ENCODE measurements around the gene PLXNA2. TPM values are rescaled to one million over a fixed set of nuclear protein-coding genes. Genes with fewer than 3 reads are reported as not detected.

The PLXNA2 gene
- total RNA-seq, 1 experiment from 2014 or later = 10.2 TPM

DNA sequence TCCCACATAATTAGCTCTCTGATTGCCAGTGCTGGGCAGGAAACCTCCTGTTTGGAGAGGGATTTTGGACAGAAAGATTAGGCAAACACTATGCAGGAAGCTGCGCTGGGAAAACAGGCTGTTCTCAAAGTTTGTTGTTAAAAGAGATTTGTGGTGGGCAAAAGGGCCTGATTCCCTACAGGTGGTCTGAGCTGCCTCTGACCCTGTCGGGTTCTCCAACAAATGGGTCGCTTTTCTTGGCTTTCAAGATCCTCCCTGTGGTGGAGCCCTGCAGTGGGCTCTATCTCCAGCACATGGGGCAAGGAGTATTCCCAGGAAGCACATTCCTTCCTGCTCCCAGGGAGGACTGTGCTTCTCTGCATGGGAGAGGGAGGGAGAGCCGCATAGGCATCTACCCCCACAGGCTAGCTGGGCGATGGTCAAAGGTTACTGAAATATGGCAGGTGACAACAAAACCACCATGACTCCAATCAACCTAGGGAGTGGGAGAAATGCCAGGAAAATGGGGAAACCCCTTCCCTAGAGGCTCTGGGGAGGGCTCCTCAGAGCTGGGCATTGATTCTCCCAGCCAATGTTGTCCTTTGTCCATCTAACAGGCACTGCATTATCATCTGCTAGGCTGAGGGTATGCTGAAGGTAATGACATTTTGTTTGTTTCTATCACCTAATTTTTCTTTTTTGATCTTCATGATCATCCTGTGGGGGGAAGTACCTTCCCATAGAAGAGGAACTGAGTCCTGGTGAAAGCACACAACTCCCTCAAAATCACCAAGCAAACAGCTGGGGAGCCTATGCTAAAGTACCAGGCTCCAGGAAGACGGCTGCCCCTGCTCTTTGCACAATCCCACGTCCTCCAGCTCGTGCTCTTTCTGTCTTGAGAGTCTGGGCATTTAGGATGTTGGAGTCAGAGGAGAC lies 85.3 kb downstream of the PLXNA2 start:
- CTCF ChIA-PET = no interaction called here
- H3K4me1 ChIP-seq (replicated peaks; ENCODE audit: insufficient read depth) = peaks cover 24% of the 10 kb centered on the region
- TF ChIP-seq, protein P1, sequence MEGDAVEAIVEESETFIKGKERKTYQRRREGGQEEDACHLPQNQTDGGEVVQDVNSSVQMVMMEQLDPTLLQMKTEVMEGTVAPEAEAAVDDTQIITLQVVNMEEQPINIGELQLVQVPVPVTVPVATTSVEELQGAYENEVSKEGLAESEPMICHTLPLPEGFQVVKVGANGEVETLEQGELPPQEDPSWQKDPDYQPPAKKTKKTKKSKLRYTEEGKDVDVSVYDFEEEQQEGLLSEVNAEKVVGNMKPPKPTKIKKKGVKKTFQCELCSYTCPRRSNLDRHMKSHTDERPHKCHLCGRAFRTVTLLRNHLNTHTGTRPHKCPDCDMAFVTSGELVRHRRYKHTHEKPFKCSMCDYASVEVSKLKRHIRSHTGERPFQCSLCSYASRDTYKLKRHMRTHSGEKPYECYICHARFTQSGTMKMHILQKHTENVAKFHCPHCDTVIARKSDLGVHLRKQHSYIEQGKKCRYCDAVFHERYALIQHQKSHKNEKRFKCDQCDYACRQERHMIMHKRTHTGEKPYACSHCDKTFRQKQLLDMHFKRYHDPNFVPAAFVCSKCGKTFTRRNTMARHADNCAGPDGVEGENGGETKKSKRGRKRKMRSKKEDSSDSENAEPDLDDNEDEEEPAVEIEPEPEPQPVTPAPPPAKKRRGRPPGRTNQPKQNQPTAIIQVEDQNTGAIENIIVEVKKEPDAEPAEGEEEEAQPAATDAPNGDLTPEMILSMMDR (conservative IDR thresholded peaks at IDR 0.05) = no peak
- no peak for TF ChIP-seq EZH2 (IDR thresholded peaks at IDR 0.05; ENCODE audit: low read depth)
- POLR2A ChIA-PET (ENCODE audit: unreplicated experiment) = interaction anchor here (0.6 kb wide), 1 partner anchor 41 kb away, joined by 20 read pairs; no protein-coding TSS in a partner anchor
- H3K27ac ChIP-seq = no peak overlapping the region
- H3K9me3 ChIP-seq (ENCODE audit: insufficient read depth, low read depth) = no peaks in the 10 kb centered on the region
- no peak overlapping the region for H2AFZ ChIP-seq
- H3K36me3 ChIP-seq (ENCODE audit: low read depth) = no peaks in the 10 kb centered on the region
- BruUV-seq (replicated peaks) = no TSS peak
- H3K27me3 ChIP-seq (ENCODE audit: insufficient read depth, low read depth) = no peaks in the 10 kb centered on the region
- intact Hi-C loops (cut with micrococcal nuclease; ENCODE audit: unreplicated experiment) = no loop called here
- no peaks in the 10 kb centered on the region for H4K20me1 ChIP-seq (ENCODE audit: insufficient read depth)
- DNase-seq = no peak
- no peak overlapping the region for H3K4me2 ChIP-seq
- H3K79me2 ChIP-seq (ENCODE audit: low read depth) = peaks cover 3% of the 10 kb centered on the region; the same call in 1 of the 2 replicates
- no peak overlapping the region for H3K4me3 ChIP-seq
- H3K9me2 ChIP-seq (ENCODE audit: insufficient read depth) = no peaks in the 10 kb centered on the region
- peaks cover 17% of the 10 kb centered on the region for H3F3A ChIP-seq (ENCODE audit: insufficient read depth, low read depth)

DNA sequence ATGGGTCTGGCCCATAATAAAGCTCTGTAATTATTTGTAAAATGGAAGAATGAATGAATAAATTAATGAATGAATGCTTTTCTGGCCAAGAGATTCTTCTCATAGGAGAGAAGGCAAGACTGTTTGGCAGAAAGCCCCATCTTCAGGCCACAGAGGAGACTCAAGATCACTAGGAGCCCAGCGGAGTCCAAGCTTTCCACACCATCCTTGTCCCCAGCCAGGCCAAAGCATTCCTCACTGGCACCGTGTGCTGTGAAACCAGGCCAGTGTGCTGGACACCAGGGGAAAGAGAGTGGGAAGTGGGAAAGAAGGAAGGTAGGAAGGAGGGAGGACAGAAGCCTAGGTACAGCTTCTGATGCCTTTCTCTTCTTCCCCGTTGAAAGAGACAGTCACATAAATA lies 86.4 kb downstream of the PLXNA2 start:
- H2AFZ ChIP-seq = no peak overlapping the region
- intact Hi-C loops (cut with micrococcal nuclease; ENCODE audit: unreplicated experiment) = no loop called here
- TF ChIP-seq, protein P1 (conservative IDR thresholded peaks at IDR 0.05) = no peak
- TF ChIP-seq EZH2 (IDR thresholded peaks at IDR 0.05; ENCODE audit: low read depth) = no peak
- peaks cover 29% of the 10 kb centered on the region for H3K4me1 ChIP-seq (replicated peaks; ENCODE audit: insufficient read depth)
- no peaks in the 10 kb centered on the region for H3K9me3 ChIP-seq (ENCODE audit: insufficient read depth, low read depth)
- no peaks in the 10 kb centered on the region for H4K20me1 ChIP-seq (ENCODE audit: insufficient read depth)
- no peak overlapping the region for H3K27ac ChIP-seq
- ChIA-PET POLR2A (ENCODE audit: unreplicated experiment) (no interaction called here), CTCF (interaction anchor here (0.6 kb wide), 1 partner anchor 70 kb away, joined by 3 read pairs; no protein-coding TSS in a partner anchor)
- H3K79me2 ChIP-seq (ENCODE audit: low read depth) = peaks cover 9% of the 10 kb centered on the region; the same call in 1 of the 2 replicates
- no peak for DNase-seq
- no peaks in the 10 kb centered on the region for H3K27me3 ChIP-seq (ENCODE audit: insufficient read depth, low read depth)
- H3K4me2 ChIP-seq = no peak overlapping the region
- H3K36me3 ChIP-seq (ENCODE audit: low read depth) = no peaks in the 10 kb centered on the region
- no TSS peak for BruUV-seq (replicated peaks)
- no peak overlapping the region for H3K4me3 ChIP-seq
- H3K9me2 ChIP-seq (ENCODE audit: insufficient read depth) = no peaks in the 10 kb centered on the region
- peaks cover 17% of the 10 kb centered on the region for H3F3A ChIP-seq (ENCODE audit: insufficient read depth, low read depth)

DNA sequence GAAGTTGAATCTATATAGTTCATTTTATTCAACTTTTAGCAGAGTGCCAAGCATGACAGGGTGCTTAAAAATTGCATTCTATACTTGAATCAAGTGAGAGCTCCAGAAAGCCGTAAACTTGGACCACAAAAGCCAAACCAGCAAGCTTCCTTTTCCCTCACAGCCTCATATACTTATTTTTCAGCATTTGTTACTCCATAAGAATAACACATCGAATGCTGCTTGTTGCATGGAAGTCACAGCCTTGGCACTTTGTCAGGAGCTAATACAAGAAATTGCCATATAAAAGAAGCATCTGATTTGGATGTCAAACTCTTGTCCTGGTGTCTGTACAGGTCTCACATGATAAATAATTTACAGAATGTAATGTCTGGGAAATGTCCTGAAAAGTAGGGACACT lies 87.4 kb downstream of the PLXNA2 start:
- H3K9me3 ChIP-seq (ENCODE audit: insufficient read depth, low read depth) = no peaks in the 10 kb centered on the region
- H4K20me1 ChIP-seq (ENCODE audit: insufficient read depth) = no peaks in the 10 kb centered on the region
- peaks cover 17% of the 10 kb centered on the region for H3F3A ChIP-seq (ENCODE audit: insufficient read depth, low read depth)
- H3K4me2 ChIP-seq = no peak overlapping the region
- intact Hi-C loops (cut with micrococcal nuclease; ENCODE audit: unreplicated experiment) = no loop called here
- H3K27me3 ChIP-seq (ENCODE audit: insufficient read depth, low read depth) = no peaks in the 10 kb centered on the region
- H3K36me3 ChIP-seq (ENCODE audit: low read depth) = no peaks in the 10 kb centered on the region
- peaks cover 29% of the 10 kb centered on the region for H3K4me1 ChIP-seq (replicated peaks; ENCODE audit: insufficient read depth)
- no TSS peak for BruUV-seq (replicated peaks)
- H3K79me2 ChIP-seq (ENCODE audit: low read depth) = peaks cover 9% of the 10 kb centered on the region; the same call in 1 of the 2 replicates
- TF ChIP-seq EZH2 (IDR thresholded peaks at IDR 0.05; ENCODE audit: low read depth) = no peak
- TF ChIP-seq, protein P1 (conservative IDR thresholded peaks at IDR 0.05) = no peak
- no peak for DNase-seq
- no peaks in the 10 kb centered on the region for H3K9me2 ChIP-seq (ENCODE audit: insufficient read depth)
- H3K4me3 ChIP-seq = no peak overlapping the region
- no peak overlapping the region for H3K27ac ChIP-seq
- no peak overlapping the region for H2AFZ ChIP-seq
- POLR2A ChIA-PET (ENCODE audit: unreplicated experiment) = no interaction called here
- CTCF ChIA-PET = no interaction called here

Data from PC-9 (cell line).